ENCODE data around the gene ZNF621.

GRCh38 chr3:40494698-40495097 lies 30.1 kb upstream of the ZNF621 start:
- TF ChIP-seq CTCF (IDR thresholded peaks at IDR 0.05 in 4 of 5, conservative IDR thresholded peaks at IDR 0.05 in 1 of 5) (no peak), POLR2A (IDR thresholded peaks at IDR 0.05) (no peak)
